GM19372 (cell line): ENCODE data around the gene UQCC5.

Source experiments
- ATAC-seq: cut with Tn5 transposase; IDR thresholded peaks from one replicate; pipeline ENCODE4 v1.9.1; 2021; ENCODE audit warnings: mild to moderate bottlenecking, low read depth, moderate library complexity; ENCODE audit not compliant: unreplicated experiment

The UQCC5 gene

DNA sequence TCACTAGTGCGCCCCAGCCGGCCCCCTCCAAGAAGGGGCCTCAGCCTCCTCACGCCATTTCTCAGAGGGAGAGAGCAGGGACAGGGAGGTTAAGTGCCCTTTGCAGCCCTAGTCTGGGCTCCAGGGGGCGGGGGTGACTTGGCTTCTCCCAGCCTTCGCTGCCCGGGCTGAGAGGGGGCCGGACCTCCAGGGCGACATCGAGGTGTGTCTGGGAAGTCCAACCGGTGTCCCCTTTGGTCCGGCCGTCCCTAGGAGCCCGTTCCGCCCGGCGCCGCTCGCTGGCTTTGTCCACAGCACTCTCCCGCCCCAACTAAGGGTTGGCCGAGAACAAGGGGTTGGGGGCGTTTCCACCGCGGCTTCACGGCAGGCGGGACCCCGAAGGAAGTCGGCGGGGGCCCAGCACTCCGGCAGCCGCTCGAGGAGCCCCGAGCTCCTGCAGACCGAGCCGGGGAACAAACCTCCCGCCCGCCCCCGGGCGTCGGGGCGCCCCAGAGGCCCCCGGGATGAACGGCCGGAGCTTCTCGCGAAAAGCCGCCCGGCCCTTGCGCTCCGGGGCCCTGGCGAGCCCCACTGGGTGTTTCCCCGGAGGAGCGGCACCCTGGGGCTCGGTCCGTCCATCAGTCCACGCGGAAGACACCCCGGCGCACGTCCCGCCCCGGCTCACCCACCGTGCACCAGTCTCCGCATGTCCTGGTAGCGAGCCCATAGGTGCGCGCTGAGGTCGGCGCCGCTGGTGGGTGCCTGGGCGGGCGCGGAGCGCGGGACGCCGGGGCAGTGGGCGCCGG lies 3.4 kb upstream of the UQCC5 start:
- ATAC-seq = no peak

DNA sequence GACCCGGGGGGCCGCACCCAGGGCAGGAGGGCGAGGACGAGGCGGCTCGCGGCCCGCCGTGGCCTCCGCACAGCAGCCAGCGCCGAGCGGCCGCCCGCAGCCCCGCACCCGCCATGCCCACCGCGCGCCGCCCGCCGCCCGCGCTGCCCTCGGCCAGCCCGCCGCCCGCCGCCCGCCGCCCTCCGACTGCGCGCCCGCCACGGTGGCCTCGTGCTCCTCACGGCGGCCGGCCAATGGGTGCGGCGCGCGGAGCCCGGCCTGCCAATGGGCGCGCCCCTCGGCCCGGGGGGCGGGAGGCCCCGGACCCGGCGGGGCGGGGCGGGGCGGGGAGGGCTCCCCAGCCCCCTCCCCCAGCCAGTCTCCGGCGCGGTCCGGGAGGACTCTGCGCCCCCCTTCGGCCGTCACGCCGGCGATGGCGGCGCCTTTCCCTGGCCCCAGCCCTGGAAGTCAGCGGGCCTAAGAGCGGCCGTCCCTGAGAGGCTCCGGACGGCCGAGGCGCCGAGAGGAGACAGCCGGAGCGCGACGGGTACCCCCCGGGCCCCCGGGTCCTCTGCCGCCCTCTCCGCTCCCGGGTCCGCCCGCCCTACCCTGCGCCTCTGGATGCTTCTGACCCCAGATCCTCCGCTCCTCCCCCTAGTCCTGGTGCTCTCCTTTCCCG lies 2.7 kb upstream of the UQCC5 start, which contains the start of gene NT5DC2:
Gene NT5DC2 (minus strand): TSS at position 235 of the 658 bp plus-strand sequence. CDS start 120 bp downstream, at position 115.
- no peak for ATAC-seq

DNA sequence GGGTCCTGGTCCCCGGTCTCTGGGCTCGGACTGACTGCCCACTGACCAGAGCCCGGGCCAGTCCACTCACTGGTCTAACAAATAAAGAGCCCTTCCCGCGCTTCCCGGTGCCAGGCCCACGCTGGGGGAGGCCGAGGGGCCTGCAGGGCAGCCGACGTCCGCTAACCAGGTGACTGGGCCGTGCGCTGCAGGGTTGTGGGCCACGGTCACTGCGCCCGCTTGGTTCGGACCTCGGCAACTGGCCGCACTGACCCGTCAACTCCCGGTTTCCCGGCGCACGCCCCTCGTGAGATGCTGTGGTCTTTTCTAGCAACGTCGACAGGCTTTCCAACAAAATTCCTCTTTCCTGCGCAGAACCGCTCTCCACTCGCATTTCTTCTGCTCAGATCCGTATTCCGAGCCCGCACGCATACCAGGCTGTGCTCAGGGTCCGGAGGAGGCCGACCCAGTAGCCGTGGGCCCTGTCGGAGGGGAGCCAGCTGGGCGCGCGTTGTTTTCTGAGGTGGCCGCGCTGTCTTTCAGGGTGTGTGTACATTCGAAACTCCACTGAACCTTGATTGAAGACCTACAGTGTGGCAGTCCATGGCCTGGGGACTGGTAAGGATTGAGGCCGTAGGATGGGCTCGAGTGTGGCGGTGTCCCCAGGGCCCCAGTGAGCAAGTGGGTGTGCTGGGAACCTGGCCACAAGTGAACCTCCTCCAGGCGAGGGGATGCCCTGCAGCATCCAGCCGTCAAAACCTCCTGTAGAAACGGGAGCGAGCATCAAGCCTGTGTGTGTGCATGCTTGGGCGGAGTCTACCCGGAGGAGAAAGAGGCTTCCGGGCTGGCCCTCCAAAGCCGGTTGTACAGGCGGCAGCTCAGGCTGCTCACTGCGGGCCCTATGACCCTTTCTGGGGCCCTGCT lies 1.9 kb upstream of the UQCC5 start:
- ATAC-seq = no peak

DNA sequence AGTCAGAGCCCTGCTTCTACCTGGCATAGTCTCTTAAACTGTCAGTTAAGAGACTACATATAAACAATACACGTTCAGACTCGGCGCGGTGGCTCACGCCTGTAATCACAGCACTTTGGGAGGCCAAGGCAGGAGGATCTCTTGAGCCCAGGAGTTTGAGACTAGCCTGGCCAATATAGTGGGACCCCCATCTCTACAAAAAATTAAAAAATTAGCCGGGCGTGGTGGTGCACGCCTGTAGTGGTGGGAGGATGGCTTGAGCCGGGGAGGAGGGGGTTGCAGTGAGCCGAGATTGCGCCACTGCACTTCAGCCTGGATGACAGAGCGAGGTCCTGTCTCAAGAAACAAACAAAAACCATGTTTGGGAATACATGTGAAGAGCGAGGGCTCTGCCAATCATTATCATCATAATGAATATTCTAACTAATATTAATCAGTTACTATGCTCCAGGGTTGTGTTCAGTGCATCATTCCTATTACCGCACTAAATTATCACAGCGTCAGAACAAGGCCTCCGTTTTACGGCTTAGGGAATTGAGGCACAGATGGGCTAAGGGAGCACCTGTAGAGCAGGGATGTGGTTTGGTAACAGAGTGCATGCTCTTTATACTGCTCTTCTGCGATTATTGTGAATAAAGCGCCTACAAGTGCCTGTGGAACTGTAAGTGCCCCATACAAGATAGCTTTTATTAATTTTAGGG lies 844 bp upstream of the UQCC5 start:
- ATAC-seq = no peak

DNA sequence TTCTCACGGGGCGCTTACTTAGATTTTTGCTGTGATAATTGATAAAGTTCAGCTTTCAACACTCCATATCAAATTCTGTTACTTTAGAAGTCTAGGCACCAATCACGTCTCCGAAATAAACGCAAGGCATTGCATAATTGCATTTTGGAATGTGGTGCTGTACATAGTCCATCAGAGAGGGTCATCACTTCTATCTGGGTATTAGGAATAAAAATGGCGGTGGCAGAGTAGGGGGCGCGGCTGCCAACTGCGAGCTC lies 365 bp upstream of the UQCC5 start:
- ATAC-seq = no peak

DNA sequence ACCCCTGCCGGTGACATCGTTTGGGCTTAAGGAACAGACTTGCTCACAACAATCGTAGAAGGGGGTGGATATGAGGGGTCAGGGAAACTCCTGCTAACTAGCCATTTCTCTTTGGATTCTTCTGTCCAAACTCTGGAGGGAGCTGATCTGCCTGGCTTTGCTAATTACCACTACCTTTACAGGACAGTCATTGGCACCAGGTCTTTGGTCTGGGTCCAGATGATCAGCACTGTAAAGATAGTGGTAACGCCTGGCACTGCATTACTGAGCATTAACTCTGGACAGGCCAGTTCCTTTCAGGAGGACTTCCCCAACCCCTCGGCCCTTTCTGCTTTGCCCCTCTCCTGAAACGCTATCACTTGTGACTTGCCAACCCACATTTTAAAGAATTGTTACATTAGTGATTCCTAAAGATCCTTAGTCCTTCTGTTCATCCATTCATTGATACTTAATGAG lies 788 bp downstream of the UQCC5 start:
- no peak for ATAC-seq

DNA sequence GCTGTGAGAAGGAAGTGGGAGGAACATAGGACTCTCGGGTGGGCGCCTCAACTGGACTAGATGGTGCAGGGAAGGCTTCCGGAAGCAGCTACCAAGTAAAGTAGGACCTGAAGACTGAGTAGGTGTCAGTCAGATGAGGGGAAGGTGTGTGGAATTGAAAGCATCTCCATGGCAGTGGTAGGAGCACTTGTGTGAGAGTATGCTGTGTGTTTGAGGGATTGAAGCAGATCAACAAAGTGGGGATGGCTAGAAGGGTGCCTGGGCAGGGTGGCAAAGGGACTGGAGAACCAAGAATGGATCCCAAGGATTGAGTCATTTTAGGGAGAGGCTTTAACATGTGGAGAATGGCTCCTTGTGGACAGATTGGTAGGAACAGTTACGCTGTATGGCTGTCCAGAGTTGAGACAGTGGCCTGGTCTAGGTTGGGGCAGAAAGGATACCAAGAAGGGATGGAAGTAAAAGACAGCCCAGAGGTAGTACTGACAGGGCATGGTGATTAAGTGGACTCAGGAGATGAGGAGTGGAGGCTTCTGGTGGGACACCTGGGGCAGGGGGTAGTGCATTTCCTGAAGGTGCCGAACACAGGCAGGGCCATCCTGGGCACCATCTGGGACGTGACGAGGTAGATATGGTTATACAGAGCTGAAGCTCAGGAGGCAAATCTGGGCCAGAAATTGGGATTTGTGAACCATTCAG lies 1.5 kb downstream of the UQCC5 start:
- ATAC-seq = no peak

DNA sequence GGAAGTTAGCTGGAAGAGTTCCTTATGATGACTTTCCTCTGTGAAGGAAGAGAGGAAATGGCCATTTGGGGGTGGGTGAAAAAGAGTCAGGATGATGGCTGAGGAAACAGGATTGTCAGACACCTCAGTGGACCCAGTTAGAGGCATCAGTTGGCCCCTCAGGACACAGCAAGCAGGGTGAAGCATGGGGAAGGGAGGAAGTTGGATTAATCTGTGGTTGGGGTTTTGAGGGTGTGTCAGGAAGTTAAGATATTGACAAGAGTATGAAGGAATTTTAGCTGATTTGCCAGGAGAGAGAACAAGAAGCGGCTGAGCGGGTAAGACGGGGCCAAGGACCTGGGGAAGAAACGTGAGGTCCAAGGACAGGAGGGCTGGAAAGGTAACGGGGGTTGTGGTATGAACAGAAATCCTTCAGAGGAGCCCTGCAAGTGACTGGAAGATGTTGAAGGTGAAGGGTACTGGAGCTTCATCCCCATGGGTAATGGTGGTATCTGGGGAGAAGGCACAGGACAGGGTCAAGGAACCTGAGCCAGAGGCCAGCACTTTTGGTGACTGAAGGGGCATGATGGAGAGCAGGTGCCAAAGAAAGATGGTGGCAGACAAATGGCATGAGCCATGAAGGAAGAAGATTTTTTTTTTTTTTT lies 2.7 kb downstream of the UQCC5 start:
- no peak for ATAC-seq

DNA sequence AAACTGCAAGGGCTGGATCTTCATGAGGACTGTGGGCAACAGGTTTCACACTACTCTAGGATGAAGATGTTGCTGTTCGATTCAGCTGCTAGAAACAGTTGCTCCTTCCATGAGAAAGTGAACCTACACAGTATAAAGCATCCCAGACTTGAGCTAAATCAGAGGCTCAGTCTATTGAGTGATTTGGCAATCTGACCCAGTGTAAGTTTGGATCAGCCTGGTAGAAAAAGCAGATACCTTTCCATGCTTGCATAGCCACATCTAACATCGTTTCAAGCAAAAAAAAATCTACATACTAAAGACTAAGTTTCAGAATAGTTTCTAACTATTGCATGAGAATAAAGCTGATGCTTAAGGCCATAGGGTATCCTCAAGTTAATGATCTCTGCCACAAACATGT lies 4.6 kb downstream of the UQCC5 start:
- no peak for ATAC-seq

DNA sequence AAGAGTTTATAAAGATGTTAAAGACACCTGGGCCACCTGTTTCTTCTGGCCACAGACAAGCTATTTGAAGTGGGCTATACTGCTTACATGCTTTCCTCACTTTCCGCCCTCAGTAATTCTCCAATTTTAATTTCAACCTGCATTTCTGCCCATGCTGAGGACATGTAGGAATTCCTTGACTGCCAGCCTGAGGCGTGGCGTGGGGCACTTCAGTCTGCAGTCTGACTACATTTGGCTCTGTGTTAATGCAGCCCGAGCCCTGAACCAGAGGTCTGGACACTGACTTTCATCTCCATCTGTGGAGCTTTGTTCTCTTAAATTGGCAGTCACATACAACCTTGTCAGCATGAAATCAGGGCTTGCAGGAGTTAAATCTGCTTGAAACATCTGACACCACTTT lies 8.5 kb downstream of the UQCC5 start:
- no peak for ATAC-seq

DNA sequence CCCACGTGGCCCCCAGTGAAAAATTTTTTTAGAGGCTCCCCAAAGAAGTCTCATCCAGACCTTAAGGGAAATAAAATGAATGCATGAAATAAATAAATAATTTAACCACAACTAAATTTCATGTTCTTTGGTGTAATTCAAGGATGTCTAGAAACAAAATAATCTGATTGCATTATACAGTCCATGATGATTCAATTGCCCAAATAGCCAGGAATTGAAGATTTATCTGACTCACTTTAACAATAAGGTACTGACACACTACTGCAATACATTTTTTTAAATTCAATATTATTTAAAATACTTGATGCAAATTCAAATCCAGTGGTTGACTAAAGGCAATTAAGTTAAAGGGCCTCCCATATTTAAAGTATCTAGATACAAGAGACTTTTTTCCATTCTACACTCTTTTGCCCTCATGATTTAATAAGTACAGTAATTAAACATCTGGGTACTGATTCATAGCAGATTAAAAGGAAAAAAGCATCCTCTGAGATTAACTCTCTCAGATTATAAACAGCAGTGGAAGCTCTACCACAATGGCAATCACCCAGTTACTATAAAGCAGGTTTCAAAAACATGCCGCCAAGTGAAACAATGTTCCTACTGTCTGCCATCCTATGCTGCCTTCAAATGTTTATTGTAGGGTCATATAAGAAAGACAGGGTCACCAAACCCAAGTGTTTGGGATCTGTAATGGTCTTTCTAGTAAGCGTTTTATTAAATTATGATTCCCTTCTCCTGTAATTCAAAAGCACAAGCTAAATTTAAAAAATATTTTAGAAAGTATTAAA lies 9.9 kb downstream of the UQCC5 start:
- ATAC-seq = no peak

DNA sequence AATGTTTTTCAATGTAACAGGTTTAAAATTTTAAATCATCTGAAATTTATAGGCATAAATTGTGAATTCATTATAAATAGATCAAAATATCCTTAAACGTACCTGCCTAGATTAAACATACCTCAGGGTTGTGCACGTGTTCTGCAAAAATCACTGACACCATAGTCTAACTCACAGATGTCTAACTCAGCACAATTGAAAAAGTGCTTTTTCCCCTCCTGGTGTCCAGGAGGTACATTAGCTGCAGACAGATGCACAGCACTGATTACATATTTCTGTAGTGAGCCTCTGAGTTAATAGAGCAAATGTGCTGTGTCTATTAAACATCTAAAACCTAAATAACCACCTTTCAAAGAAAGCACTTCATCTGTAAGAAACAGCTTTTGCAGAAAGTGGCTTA lies 10.7 kb downstream of the UQCC5 start:
- ATAC-seq = no peak

DNA sequence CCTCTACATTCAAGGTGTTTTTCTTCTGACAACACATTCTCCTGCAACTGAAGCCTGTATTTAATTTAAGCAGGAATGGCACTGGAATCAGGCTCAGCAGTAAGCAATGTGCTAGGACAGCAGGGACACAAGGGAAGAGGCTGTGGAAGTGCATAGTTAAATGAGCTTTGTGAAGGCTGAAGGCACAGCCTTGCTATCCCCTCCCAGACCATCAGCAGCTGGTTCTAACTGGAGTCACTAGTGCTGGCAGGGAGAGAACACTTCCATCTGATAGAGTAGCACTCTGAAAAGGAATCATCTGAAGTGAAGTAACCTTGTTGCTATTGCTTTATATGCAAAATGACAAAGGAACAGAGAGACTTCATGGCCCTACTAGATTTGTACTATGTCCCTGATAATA lies 14.7 kb downstream of the UQCC5 start:
- ATAC-seq = no peak

DNA sequence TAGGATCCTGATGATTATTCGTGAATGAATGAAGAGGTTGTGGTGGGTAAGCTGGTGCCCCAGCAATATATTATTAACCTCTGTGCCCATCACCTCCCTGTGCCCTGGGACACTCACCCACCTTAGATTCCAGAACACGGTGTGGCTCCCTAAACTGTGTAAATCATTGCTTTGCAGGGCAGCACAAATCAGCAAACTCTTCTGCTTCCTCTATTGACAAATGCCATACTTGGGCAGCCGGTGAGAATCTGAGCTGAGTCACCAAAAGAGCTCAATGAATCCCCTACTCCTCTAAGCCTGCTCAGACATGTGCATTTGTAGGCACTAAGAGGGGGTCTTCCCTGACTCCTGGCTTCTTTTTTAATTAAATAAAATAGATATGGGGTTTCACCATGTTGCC lies 15.7 kb downstream of the UQCC5 start:
- ATAC-seq = no peak

DNA sequence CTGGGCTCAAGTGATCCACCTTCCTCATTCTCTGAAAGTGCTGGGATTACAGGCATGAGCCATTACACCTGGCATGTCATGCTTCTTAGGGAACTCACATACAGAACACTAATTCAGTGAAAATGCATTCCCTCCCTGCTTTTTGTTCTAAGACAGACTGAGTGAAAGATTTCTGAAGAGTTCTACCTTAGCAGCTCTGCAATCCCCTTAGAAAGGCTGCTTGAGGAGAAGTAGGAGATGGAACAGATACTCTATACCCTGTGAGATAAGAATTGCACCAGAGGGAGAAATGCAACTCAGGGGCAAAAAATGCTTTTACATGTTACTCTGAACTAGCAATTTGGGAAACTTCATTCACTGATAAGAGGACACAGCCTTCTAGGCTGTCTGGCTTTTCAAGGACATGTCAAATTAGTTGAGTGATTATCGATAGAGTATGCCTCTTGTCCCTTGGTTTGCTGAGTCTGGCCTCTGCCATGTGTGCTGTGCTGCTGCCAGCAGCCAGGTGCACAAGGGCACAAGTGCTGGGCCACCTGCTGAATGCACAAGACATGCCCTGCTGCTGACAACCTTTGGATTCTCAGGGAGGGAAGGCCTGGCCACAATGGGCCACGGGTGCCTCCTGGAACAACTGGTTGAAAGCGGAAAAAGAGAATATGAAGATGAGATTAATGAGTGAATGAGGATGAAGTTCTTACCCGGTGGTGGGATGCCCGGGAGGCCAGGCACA lies 17.8 kb downstream of the UQCC5 start:
- ATAC-seq = no peak

DNA sequence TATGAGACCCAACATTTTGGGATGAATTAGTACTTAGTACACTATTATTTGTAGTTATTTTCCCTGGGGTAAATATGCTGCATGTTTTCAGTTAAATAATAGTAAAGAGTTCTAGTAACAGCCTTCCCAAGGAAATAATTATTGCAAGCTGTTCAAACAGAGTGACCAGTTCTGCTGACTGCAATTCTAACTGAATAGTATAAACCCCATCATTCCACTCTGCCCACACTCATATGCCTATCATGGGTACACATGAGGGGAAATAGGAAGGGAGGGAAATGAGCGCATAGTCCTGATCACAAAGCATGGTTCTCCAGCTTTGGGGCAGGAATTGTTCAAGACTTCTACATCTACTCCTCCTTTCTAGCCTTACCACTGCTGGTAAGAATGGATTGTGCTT lies 18.7 kb downstream of the UQCC5 start:
- ATAC-seq = no peak

DNA sequence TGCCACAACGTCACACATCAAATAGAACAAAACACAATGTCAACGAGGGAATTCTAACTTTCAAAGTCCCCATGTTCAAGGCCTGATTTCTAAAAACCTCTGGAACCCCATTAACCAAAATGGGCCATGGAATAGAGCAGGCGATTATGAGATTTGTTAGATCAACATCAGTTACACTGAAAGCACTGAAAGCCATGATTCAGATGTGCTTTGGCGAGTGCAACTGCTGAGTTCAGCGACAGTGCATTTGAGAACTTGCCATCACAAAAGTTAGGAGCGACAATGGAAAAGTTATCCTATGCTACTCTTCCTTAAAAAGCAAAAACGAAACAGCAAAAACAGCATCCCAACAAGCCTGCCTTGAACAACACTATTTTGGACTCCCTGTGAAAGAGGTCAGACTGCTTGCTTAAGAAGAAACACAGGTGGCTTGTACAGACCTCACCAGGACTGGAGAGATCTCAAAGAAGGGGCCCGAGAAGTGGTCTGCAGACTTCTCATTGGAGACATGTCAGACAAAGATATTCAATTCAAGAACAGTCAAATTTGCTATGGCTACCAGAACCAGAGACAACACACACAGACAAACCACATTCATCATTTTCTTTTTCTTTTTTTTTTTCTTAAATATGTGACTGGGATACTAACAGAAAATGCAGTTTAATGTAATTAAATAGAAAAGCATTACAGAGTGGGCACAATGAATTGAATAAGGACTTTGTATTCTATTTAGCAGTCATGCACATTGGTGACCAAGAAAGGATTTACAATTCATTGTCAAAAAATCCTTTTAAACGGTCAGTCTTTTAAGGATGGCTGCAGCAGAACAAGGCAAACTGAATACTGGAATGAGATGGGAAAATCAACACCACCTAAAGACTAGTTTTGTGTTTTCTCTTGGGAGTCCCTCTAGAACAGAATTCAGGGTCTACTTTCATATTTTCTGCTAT lies 20.9 kb downstream of the UQCC5 start:
- ATAC-seq = no peak
